Stimulated activated CD4-positive, alpha-beta T cell treated with anti-CD3 and anti-CD28 coated beads, Interleukin-2, amount 100 ng/mL, for 4 hours (primary cell): Measurements from ENCODE around the gene SFSWAP.
"Not testable (repeated sequence)": the region's sequence is repeated elsewhere in the genome, so short reads cannot be mapped to it uniquely, and the experiment has no call there.

ENCODE experiments used
- DNase-seq: peaks from one replicate; pipeline ENCODE4 v3.0.0-alpha.2; 2020; ENCODE audit warnings: low read depth

Gene SFSWAP

DNA sequence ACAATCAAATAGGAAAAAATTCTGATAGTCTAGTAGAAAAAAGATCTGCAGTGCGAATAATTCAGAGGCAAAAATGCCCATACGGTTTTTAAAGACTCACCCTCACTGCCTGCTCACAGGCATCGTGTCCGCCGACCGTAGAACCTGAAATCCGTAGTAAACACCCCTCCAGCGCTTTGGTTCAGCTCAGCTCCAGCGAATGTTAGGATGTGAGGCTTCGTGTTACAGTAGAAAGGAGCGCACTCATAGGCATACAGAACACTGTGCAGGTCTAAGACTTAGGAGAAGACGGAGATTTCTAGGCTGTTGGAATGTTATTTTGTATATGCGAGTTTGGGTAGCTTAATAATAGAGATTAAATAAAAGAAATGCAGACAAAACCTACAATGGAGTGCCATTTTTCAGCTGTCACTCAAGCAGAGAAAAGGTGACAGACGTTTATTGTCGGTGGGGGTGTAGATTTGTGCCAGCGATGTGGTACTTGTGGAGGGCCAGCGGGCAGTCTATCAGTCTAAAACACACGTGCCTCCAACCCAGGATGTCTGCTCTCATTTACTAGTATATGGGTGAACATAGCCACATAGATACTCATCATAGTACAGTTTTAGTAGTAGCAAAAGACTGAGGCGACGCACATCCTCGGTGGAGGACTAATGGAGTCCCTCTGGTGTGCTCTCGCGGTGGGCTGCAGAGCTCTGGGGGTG lies 25.7 kb downstream of the SFSWAP start:
- DNase-seq: no peak

DNA sequence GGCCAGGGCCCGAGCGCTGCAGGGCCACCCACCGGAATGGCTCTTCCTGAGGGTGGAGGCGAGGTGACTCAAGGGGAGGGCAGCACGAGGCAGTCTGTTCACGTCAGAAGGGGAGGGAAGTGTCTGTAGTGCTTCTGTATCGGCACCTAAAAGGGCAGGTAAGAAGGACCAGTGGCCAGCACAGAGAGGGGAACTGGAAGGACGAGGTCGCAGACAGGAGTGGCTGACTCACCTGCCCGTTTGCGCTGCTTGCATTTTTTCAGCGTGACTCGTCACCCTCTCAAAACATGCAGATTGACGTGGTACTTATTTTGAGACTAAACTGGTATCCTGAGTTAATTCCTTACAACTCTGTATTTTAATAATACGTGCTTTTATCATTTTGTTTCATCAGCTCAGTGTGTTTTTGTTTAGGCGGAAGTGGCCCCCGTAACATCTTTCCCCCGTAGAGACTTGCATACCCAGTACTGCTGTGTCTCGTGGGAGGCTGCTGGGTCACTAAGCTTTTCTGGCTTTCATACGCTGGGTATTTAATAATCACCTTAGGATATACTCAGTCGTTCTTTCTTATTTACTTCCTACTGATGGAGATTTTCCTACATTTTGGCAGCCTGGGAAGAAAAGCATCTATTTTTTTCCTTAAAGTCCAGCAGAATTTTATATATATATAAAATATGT lies 26.4 kb downstream of the SFSWAP start:
- no peak for DNase-seq

DNA sequence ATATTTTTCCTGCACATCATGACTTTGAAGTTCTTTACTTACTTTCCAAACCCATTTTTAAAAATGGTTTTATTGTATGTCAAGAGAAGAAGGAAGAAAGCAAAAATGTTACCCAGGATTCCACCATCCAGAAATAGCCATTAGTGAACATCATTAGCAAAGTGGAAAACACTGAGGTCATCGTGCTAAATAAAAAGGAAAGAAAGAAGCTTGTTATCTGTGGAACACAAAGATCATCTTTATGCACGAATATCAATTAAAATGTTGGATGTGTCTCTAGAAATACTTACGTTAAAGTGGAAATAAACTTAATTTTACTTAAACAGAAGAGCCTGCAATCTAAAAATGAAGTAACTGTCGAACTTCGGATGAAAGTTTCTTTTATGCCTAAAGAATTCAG lies 27.3 kb downstream of the SFSWAP start:
- no peak for DNase-seq

DNA sequence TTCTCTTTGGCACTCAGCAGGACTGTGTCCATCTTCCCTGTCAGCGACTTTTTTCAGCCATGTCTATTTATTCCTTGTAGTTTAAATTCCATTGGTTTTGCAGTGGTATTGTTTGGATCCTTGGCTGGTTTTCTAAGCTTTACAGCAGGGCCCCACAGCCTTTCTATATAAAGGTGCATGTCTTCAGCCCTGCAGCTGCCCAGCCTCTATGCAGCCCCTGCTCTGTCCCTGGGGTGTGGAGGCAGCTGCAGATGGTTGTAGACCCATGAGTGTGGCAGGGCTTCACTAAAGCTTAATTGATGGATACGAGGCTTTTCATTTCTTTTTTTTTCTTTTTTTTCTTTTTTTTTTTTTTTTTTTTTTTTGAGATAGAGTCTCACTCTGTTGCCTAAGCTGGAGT lies 29.7 kb downstream of the SFSWAP start:
- no peak for DNase-seq

DNA sequence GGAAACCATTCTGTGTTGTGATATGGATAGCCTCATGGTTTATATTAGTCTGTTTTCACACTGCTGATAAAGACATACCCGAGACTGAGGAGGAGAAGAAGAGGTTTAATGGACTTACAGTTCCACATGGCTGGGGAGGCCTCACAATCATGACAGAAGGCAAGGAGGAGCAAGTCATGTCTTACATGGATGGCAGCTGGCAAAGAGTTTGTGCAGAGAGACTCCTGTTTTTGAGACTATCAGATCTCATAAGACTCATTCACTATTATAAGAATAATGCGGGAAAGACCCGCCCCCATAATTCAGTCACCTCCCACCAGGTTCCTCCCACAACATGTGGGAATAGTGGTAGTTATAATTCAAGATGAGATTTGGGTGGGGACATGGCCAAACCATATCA lies 31.9 kb downstream of the SFSWAP start:
- DNase-seq: not testable (repeated sequence)

DNA sequence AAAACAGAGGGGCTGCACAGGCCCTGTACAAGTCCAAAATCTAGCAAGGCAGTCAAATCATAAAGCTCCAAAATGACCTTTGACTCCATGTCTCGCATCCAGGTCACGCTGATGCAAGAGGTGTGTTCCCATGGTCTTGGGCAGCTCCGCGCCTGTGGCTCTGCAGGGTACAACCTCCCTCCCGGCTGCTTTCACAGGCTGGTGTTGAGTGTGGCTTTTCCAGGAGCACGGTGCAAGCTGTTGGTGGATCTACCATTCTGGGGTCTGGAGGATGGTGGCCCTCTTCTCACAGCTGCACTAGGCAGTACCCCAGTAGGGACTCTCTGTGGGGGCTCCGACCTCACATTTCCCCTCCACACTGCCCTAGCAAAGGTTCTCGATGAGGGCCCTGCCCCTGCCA lies 32.5 kb downstream of the SFSWAP start:
- DNase-seq: not testable (repeated sequence)

DNA sequence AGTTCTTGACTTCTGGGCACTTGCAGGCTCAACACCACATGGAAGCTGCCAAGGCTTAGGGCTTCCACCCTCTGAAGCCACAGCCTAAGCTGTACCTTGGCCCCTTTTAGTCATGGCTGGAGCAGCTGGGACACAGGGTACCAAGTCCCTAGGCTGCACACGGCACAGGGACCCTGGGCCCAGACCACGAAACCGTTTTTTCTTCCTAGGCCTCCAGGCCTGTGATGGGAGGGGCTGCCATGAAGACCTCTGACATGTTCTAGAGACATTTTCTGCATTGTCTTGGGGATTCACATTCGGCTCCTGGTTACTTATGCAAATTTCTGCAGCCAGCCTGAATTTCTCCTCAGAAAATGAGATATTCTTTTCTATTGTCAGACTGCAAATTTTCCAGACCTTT lies 33.0 kb downstream of the SFSWAP start:
- not testable (repeated sequence) for DNase-seq

DNA sequence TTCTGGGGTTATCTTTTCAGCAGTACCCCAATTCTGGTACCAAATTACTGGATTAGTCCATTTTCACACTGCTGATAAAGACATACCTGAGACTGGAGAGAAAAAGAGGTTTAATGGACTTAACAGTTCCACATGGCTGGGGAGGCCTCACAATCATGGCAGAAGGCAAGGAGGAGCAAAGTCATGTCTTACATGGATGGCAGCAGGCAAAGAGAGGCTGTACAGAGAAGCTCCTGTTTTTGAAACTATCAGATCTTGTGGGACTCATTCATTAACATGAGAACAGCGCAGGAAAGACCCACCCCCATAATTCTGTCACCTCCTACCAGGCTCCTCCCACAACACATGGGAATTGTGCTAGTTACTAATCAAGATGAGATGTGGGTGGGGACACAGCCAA lies 33.8 kb downstream of the SFSWAP start:
- DNase-seq: not testable (repeated sequence)

DNA sequence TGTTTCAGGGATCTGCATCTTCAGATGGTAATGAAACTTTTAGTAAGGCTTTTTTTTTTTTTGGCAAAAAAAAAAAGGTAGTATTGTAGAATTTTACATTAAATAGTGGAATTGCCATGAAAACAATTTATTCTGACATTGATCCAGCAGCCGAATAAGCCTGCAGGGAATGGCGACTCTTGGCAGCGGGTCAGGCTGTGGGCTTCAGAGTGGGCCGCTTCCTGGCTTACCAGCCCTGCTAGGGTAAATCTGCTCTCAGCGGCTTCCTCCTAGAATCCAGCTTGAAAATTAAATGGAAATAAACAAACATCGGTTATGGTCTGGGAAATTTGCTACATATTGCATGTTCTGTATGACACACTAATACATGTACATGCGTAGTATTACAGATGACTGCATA lies 34.8 kb downstream of the SFSWAP start:
- DNase-seq: no peak

DNA sequence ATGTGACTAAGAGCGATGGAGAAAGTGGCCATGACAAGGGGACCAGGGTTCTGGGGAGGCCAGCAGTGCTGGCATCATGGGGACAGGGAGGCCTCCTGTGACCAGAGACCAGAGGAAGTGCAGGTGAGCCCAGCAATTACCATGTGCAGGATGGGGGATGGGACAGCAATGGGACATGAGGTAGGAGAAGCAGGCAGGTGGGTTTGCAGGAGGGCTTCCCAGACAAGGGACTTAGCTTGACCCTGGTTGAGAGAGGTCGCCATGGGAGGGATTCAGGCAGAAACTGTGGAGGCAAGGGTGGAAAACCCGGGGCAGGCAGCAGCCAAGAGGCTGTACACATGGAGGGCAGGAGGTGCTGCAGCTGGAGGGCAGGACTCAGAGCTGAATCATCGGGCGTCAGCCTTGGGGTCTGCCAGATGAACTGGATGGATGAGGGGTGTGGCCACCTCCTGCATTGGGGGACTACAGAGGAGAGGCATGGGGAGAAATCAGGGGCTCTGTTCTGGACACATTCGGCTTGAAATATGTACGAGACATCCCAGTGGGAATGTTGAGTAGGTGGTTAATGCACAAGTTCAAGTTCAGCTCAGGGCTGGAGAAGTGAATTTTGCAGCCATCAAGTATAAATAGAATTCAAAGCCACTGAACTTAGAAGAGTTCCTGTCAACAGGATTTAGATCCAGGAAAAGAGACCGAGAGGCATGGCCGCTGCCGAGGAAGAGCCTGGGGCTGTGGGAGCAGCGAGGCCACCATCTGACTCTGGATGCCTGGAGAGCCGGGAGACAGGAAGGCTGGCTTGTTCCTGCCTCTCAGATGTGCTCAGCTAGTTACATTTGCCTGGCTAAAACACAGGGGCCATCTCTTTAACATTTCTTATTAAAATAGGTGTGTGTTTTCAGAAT lies 36.6 kb downstream of the SFSWAP start:
- no peak for DNase-seq

DNA sequence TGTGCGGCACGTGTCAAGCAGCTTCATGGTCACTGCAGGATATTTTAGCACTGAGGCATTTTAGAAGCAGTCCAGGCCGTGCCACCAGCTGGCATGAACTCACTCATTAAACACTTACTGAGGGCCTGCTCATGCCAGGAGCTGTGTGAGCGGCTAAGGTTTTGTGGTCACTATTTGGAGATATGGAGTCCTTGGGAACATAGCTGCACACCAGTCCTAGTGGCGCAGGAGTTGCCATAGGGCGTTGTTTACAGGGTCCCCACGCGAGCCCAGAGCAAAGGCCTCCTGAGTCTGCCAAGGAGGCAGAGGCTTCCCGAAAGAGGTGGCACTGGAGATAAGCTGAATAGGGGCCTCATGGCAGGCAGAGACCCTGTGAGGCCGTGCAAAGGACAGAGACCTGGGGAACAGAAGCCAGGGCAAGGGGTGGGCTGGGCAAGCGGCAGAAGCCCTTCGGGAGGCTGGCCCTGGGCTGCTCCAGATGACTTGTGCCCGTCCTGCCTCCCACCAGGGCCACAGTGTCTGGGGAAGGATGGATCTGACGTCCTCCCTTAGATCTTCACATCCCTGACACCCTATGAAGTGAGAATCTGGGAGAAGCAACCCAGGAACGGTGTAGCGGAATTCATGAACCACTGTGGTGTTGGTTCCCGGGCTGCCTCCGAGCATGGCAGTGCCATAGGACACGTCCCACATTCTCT lies 38.9 kb downstream of the SFSWAP start:
- no peak for DNase-seq

DNA sequence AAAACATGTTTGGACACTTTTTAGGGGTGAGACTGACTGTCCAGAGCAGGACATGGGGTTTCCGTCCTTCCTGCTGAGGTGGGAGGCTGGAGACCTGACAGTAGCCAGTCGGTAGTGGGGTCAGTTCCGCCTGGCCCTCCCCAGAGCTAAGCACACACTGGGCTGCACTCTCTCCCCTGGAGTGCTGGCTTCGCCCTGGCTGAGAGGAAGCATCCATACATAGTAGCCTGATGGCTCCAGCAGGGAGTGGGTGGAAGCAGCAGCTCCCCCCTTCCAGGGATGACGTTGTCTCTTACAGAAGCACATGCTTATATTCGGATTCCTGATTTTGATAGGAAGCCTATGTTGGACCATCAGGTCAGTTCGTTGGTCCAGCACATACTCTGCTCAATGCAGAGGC lies 40.4 kb downstream of the SFSWAP start:
- DNase-seq: no peak

DNA sequence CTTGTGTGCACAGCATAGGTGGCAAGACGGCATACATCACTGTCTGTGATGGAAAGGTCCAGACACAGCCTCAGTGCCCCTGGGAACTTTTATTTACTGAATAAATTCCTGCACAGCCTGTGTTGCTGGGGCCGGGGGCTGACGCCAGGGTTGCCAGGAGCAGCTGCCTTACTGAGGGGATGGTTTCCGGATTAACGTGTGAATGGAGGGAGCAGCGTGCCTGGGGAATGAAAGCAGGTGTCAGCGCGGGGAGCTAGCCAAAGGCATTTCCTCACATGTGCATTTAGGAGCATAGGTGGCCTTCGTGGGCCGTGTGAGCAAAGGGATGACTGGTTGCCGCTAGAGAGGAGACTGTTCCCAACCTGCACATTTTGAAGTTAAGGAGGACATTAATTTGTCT lies 41.6 kb downstream of the SFSWAP start:
- no peak for DNase-seq

DNA sequence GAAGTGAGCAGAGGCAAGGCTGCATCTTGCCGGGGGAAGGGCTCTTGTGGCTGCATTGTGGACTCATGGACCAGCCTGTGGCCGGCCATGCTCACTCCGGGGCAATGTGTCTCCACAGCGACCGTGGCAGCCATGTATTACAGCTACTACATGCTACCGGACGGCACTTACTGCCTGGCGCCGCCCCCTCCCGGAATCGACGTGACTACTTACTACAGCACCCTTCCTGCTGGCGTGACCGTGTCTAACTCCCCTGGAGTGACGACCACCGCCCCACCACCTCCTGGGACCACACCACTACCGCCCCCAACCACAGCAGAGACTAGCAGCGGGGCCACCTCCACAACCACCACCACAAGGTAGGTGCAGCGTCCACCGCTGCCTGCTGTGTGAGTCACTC lies 42.1 kb downstream of the SFSWAP start:
- DNase-seq: no peak

DNA sequence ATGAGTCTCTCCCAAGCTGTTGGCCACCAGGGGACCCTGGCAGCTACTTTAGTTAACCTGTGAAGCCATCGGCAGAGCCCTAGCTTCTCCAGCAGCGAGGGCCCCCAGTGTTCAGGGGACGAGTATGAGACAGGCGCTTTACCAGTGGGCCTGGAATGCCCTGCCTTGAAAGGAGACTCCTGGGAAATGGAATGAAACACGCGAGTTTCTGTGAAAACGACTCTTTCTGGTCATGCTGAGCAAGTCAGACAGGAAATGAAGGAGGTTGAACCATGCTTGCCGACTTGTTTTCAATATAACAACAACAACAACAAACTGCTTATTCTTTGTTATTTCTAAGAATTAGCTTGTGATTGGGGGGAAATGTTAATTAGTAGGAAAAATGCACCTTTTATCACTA lies 42.9 kb downstream of the SFSWAP start:
- DNase-seq: no peak

DNA sequence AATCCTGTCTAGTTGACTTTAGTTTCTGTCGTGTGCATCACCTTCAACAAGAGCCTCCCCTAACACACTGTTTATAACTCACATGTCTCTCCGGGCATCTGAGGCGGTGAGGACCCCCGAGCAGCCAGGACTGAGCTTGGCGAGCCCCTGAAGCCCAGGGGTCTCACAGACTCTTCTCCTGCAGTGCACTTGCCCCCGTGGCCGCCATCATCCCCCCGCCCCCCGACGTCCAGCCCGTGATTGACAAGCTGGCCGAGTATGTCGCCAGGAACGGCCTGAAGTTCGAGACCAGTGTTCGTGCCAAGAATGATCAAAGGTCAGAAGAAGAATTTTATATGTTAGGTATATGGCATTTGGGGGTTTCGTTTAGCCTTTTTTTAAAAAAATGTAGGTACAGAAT lies 43.3 kb downstream of the SFSWAP start:
- no peak for DNase-seq

DNA sequence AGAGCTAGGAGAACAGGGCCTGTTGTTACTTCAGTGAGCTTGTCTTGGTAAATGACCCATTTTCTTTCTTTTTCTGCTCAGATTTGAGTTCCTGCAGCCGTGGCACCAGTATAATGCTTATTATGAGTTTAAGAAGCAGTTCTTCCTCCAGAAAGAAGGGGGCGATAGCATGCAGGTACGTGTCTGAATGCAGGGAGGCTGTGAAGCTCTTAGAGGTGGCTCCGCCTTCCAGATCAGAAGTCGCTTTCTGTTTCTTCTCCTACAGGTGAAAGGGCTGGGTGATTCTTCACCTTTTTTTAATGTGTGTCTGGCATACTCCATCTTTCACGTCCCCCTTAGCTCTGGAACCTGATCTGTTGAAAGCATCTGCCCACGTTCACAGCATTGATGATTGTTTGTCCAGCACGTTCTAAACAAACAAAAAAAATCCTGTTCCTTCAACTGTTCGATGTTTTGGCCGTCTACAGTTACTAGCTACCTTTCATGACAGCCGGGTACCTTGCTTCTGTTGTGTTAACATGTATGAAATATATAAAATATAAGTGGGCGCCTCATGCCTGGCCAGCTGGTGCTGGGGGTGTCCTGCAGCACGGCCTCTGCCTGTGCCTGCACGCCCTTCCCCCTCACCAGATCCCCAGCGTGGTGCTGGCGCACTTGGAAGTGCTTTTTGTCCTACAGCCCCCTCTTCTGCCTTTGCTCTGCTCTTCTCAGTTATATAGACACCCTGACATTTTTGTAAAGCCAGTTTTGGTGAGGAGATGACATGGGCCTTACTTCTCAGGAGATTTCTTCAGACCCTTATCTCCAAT lies 44.6 kb downstream of the SFSWAP start:
- no peak for DNase-seq

DNA sequence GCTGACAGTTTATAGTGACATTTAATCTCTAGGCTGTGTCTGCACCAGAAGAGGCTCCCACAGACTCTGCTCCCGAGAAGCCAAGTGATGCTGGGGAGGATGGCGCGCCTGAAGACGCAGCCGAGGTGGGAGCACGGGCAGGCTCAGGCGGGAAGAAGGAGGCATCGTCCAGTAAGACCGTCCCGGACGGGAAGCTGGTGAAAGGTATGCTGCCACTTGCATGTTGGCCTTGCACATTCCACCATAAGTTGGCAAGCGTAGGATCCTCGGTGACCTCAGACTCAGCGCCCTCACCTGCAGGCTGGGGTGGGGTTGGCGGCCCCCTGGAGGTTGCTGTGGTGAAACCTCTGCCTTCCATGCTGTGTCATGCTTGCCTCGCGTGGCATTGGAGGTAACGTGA lies 45.6 kb downstream of the SFSWAP start:
- DNase-seq: no peak

DNA sequence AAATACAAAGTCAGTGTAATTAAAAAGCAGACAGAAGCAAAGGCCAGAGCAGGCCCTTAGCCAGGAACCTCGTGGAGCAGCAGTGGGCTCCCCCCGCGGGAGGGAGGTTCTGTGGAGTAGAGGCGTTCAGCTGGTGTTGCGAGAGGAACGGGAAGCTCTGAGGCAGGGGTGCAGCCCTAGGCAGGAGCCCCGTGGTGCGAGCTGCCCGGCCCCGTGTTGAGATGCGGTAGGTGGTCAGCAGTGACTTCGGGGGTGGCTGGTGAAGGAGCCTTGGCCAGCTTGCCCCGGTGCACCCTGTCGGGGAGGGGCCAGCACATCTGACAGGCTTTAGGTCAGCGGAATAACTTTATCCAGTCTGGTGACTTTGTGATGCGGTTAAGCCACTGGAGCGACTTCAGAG lies 46.2 kb downstream of the SFSWAP start:
- no peak for DNase-seq

DNA sequence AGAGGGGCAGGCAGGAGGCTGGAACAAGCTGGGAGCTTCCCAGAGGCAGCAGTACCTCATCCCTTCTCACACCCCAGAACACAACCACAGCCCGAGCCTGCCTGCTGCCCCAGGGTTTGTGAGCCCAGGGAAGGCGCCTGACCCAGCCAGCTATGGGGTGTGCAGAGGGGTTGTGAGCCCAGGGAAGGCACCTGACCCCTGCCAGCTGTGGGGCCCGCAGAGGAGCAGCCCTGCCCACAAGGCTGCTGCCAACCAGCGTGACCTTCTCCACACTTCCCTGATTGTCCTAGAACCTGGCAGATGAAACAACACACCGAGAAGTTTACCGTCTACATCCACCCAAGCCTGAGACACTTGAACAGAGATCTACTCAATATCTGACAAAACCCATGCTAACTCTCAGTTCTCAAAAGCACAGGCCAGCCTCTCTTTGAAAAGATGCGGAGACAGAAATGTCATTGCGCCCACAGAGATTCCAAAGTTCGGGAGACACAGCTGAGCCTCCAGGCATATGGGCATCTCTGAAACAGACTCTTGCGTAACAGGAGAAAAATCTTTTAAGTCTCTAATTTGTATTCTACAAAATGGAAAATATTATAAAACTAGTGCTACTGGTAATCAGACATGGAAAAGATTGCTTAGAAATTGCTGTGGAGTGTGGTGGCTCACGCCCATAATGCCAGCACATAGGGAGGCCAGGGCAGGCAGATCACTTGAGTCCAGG lies 47.3 kb downstream of the SFSWAP start:
- no peak for DNase-seq

DNA sequence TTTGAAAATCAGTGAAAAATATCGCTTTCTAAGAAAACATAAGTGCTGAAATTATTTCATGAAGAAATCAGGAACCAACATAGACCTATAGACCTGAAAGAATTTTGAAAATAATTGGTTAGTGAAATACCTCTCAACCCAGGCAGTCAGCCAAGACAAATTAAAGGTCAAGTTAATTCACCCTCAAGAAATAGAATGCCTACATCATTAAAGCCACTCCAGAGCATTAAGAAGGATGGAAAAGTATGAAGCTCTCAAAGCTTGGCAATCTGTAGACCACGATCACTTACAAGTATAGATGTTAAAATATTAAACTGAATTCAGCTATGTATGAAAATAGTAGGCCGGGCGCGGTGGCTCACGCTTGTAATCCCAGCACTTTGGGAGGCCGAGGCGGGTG lies 48.3 kb downstream of the SFSWAP start:
- DNase-seq: no peak
